Activated T-cell treated with anti-CD3 and anti-CD28 coated beads, Interleukin-2, amount 50 U/mL, for 48 hours (primary cell): ENCODE measurements around the gene STRA6.

ENCODE experiments used
- DNase-seq, 2 experiments: peaks; one replicate each; pipeline ENCODE4 v3.0.0-alpha.2; 2020

Gene STRA6

GRCh38 chr15:74130849-74131627 lies 71.5 kb downstream of the STRA6 start:
- peak in 1 of 2 experiments; percentile 23 for DNase-seq

DNA sequence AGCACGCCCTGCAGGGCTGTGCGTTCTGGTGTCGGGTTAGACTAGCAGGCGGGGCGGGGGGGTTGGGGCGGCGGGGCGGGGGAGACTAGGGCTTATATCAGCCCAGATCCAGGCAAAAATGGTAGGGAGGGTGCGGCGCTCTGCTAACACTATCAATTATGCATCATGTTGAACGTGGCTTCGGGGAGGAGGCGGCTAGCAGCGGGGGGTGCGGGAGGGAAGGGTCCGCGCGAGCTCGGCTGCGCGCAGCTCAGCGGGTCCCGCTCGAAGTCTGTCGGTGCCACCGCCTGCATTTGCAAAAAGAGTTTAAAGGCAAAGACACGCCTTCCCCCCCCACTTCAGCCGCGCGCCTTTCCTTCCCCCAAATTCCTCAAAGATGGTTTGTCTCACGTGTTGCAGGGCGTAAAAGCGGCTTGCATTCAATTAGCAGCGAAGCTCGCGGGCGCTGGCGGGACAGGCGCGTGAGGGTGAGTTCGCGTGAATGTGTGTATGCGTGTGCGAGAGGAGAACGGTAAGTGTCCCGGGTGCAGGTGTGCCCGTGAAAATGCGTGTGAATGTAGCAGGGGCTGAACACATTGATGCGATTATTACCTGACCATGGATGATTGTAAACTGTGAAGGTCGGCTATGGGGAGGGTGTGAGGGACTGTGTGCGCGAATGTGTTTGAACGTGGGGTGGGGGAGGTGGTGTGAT lies 72.3 kb downstream of the STRA6 start, which contains the start of gene ISLR2:
Gene ISLR2 (plus strand): TSS at position 432 of the 694 bp plus-strand sequence. CDS start 2,169 bp downstream, outside the sequence.
- DNase-seq, result peak; percentile 37 to 42

DNA sequence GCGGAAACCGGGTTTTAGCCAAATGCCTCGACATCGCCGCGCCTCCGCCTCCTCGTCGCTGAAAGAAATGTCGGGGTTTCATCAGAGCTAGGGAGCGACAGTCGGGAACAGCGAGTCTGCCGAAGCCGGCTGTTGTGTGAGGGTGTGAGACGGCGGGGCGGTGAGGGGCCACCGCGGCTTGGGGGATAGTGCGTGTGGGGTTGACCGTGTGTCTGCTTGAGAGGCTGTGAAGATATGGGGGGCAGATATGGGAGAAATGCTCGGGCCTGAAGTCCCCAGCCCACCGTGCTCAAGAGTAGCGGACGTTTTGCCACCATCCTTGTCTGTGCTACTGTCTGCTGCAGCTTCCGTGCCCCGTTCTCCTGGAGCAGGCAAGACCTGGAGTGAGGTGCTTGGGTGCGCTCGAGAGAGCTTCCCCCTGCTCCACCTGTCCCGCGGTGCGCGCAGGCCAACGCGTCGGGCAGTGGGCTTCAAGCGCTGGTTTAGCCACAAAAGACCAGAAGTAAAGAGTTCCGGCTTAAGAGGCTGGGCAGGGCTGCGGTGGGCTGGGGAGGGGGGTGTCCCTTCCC lies 72.9 kb downstream of the STRA6 start:
- peak; percentile 33 to 41 for DNase-seq
